GM19395 (cell line): ENCODE results near the gene BMP8A.
"Not testable (repeated sequence)": the region's sequence is repeated elsewhere in the genome, so short reads cannot be mapped to it uniquely, and the experiment has no call there.

Experiments
- ATAC-seq: cut with Tn5 transposase; IDR thresholded peaks from one replicate; pipeline ENCODE4 v1.9.1; 2021; ENCODE audit warnings: mild to moderate bottlenecking, moderate library complexity; ENCODE audit not compliant: unreplicated experiment

BMP8A gene

GRCh38 chr1:39491146-39491921 is at the start of gene BMP8A:
Gene BMP8A, plus strand, starts transcription at chr1:39491636. Its CDS starts 356 bp downstream, at chr1:39491992.
- ATAC-seq, result peak; percentile 72

- no peak for ATAC-seq
These were observed 49.6 kb upstream of the BMP8A start for GRCh38 chr1:39441797-39442196.

GRCh38 chr1:39445573-39445972 is 45.9 kb upstream of the BMP8A start:
- ATAC-seq, result no peak

GRCh38 chr1:39446986-39447567 is 44.4 kb upstream of the BMP8A start:
- no peak for ATAC-seq

- ATAC-seq, result not testable (repeated sequence)
These were observed 41.4 kb upstream of the BMP8A start for GRCh38 chr1:39450041-39450440.

- no peak for ATAC-seq
These were observed 40.4 kb upstream of the BMP8A start for GRCh38 chr1:39450956-39451606.

GRCh38 chr1:39452081-39452480 is 39.4 kb upstream of the BMP8A start:
- no peak for ATAC-seq

GRCh38 chr1:39452540-39452939 is 38.9 kb upstream of the BMP8A start:
- ATAC-seq, result no peak

GRCh38 chr1:39453603-39454002 is 37.8 kb upstream of the BMP8A start:
- no peak for ATAC-seq

GRCh38 chr1:39458991-39459390 is 32.4 kb upstream of the BMP8A start:
- no peak for ATAC-seq

- no peak for ATAC-seq
These were observed 29.4 kb upstream of the BMP8A start for GRCh38 chr1:39462074-39462473.

- no peak for ATAC-seq
These were observed 24.9 kb upstream of the BMP8A start for GRCh38 chr1:39466413-39467107.

GRCh38 chr1:39467108-39467720 is 24.2 kb upstream of the BMP8A start:
- ATAC-seq, result not testable (repeated sequence)

- ATAC-seq, result no peak
These were observed 22.3 kb upstream of the BMP8A start for GRCh38 chr1:39469150-39469549.

- no peak for ATAC-seq
These were observed 21.4 kb upstream of the BMP8A start for GRCh38 chr1:39470040-39470439.

GRCh38 chr1:39472826-39473225 is 18.6 kb upstream of the BMP8A start:
- no peak for ATAC-seq

- ATAC-seq, result no peak
These were observed 18.1 kb upstream of the BMP8A start for GRCh38 chr1:39473324-39473723.

GRCh38 chr1:39474810-39475209 is 16.6 kb upstream of the BMP8A start:
- no peak for ATAC-seq

GRCh38 chr1:39475551-39475950 is 15.9 kb upstream of the BMP8A start:
- not testable (repeated sequence) for ATAC-seq

- no peak for ATAC-seq
These were observed 13.1 kb upstream of the BMP8A start for GRCh38 chr1:39478126-39478915.
